SK-N-SH (cell line): Measurements from ENCODE around the gene CPB2. TPM values are rescaled to one million over a fixed set of nuclear protein-coding genes. Genes with fewer than 3 reads are reported as not detected.

ENCODE experiments used
- CTCF ChIA-PET: fragments of 300-600, 350-600 bp; formaldehyde crosslinking; extraction: SDS; loops from one replicate; lab custom pipeline; 2021; lab: Yijun Ruan, JAX
- POLR2A ChIA-PET: fragments of 350-600 bp; sonication (Branson Sonifier 250); formaldehyde crosslinking; extraction: SDS; loops from one replicate; lab custom pipeline; 2020; ENCODE audit warnings: antibody characterized with exemption, inconsistent platforms; lab: Yijun Ruan, JAX
- DNase-seq: peaks from one replicate; pipeline ENCODE4 v3.0.0; 2012
- H2AFZ ChIP-seq: fragments of 200-600 bp; sonication (generic); 2 replicates; pipeline ENCODE4 v1.8.1; 2016; ENCODE audit warnings: antibody characterized with exemption, mild to moderate bottlenecking, low read depth
- H3F3A ChIP-seq: fragments of 200-600 bp; sonication (generic); replicated peaks from 2 replicates; pipeline ENCODE3; 2016; ENCODE audit warnings: antibody characterized with exemption, mild to moderate bottlenecking; ENCODE audit not compliant: insufficient read depth
- H3K27ac ChIP-seq, 2 experiments: fragments of 200-500 bp in 1 of 2; fragments of 200-600 bp in 1 of 2; sonication (Bioruptor generic) in 1 of 2; sonication (generic), shearing (Covaris generic) in 1 of 2; 2 replicates each; pipeline versions ENCODE4 v1.5.1 to v1.6.1; 2014 to 2016; ENCODE audit warnings: low read depth in 2 of 2, inconsistent platforms in 1 of 2, low read length in 1 of 2, mild to moderate bottlenecking in 1 of 2, mixed read lengths in 1 of 2
- H3K27me3 ChIP-seq: fragments of 200-600 bp; sonication (generic), shearing (Covaris generic); 2 replicates; pipeline ENCODE4 v1.6.1; 2016; ENCODE audit warnings: mixed run types; ENCODE audit not compliant: insufficient read depth
- H3K36me3 ChIP-seq, 2 experiments: fragments of 200-500 bp in 1 of 2; fragments of 200-600 bp in 1 of 2; sonication (Bioruptor generic) in 1 of 2; sonication (generic) in 1 of 2; replicated peaks in 1 of 2; 2 replicates each; pipeline versions ENCODE3 to v1.5.1; 2014 to 2016; ENCODE audit warnings: low read length in 1 of 2, mild to moderate bottlenecking in 1 of 2; ENCODE audit not compliant: insufficient read depth in 2 of 2, control insufficient read depth in 1 of 2
- H3K4me1 ChIP-seq, 2 experiments: fragments of 200-500 bp in 1 of 2; fragments of 200-600 bp in 1 of 2; sonication (Bioruptor generic) in 1 of 2; sonication (generic), shearing (Covaris generic) in 1 of 2; 2 replicates each; pipeline versions ENCODE4 v1.5.1 to v1.6.1; 2014 to 2016; ENCODE audit warnings: low read depth in 1 of 2, low read length in 1 of 2, mixed run types in 1 of 2; ENCODE audit not compliant: insufficient read depth in 2 of 2, control insufficient read depth in 1 of 2
- H3K4me2 ChIP-seq: fragments of 200-600 bp; sonication (generic), shearing (Covaris generic); 2 replicates; pipeline ENCODE4 v1.6.1; 2017; ENCODE audit warnings: mixed run types
- H3K4me3 ChIP-seq, 2 experiments: fragments of 200-500 bp in 1 of 2; fragments of 200-600 bp in 1 of 2; sonication (Bioruptor generic) in 1 of 2; sonication (generic), shearing (Covaris generic) in 1 of 2; 2 replicates each; pipeline versions ENCODE4 v1.5.1 to v1.8.1; 2014 to 2016; ENCODE audit warnings: low read depth in 2 of 2, inconsistent platforms in 1 of 2, low read length in 1 of 2, mild to moderate bottlenecking in 1 of 2, mixed read lengths in 1 of 2, moderate library complexity in 1 of 2
- H3K79me2 ChIP-seq: fragments of 200-600 bp; sonication (generic); 2 replicates; pipeline ENCODE4 v1.8.1; 2017; ENCODE audit warnings: mild to moderate bottlenecking; ENCODE audit not compliant: insufficient read depth
- H3K9ac ChIP-seq: fragments of 200-600 bp; sonication (generic); 2 replicates; pipeline ENCODE4 v1.6.1; 2017; ENCODE audit warnings: mixed run types
- H3K9me2 ChIP-seq: fragments of 200-600 bp; sonication (generic); 2 replicates; pipeline ENCODE4 v1.6.1; 2017; ENCODE audit warnings: mixed run types
- H3K9me3 ChIP-seq: fragments of 200-600 bp; sonication (generic); 2 replicates; pipeline ENCODE4 v1.6.1; 2017; ENCODE audit warnings: mixed run types, mild to moderate bottlenecking, moderate library complexity
- H4K20me1 ChIP-seq: fragments of 200-600 bp; sonication (generic); 2 replicates; pipeline ENCODE4 v1.6.1; 2017; ENCODE audit warnings: mild to moderate bottlenecking, mixed run types; ENCODE audit not compliant: insufficient read depth
- CHD2 ChIP-seq: fragments of 150-350 bp; IDR thresholded peaks from 2 replicates; pipeline ENCODE4 v1.6.1; 2018; ENCODE audit warnings: low read length; ENCODE audit not compliant: partially characterized antibody
- CTCF ChIP-seq: fragments of 200-600 bp; sonication (generic); IDR thresholded peaks from 2 replicates; pipeline ENCODE4 v1.6.1; 2017; ENCODE audit warnings: antibody characterized with exemption, mild to moderate bottlenecking, moderate library complexity
- ELF1 ChIP-seq: IDR thresholded peaks from 2 replicates; pipeline ENCODE4 v1.4.0; 2012
- GABPA ChIP-seq: IDR thresholded peaks from 2 replicates; pipeline ENCODE4 v1.4.0; 2012; ENCODE audit warnings: low read depth, mild to moderate bottlenecking
- IRF3 ChIP-seq: fragments of 150-350 bp; IDR thresholded peaks from 2 replicates; pipeline ENCODE4 v1.6.1; 2016; ENCODE audit warnings: mild to moderate bottlenecking, low read depth, low read length
- JUND ChIP-seq: IDR thresholded peaks from 2 replicates; pipeline ENCODE4 v1.4.0; 2012
- MEF2A ChIP-seq: IDR thresholded peaks from 2 replicates; pipeline ENCODE4 v1.4.0; 2012; ENCODE audit warnings: low read depth, borderline replicate concordance
- NFIC ChIP-seq: IDR thresholded peaks from 2 replicates; pipeline ENCODE4 v1.4.0; 2012; ENCODE audit warnings: borderline replicate concordance
- NRF1 ChIP-seq: IDR thresholded peaks from 2 replicates; pipeline ENCODE4 v1.6.1; 2012; ENCODE audit warnings: low read depth, mild to moderate bottlenecking, low read length
- POLR2AphosphoS5 ChIP-seq: IDR thresholded peaks from 2 replicates; pipeline ENCODE4 v1.6.1; 2012; ENCODE audit warnings: low read depth, low read length
- REST ChIP-seq: IDR thresholded peaks from 2 replicates; pipeline ENCODE4 v1.6.1; 2012; ENCODE audit warnings: mild to moderate bottlenecking, low read depth, low read length, moderate library complexity
- SIN3A ChIP-seq: IDR thresholded peaks from 2 replicates; pipeline ENCODE4 v1.6.1; 2012; ENCODE audit warnings: low read depth, mild to moderate bottlenecking, low read length, moderate library complexity, borderline replicate concordance
- SMC3 ChIP-seq: IDR thresholded peaks from 2 replicates; pipeline ENCODE4 v1.6.1; 2012; ENCODE audit warnings: low read depth, low read length, improper control_type of control experiment
- TCF12 ChIP-seq: IDR thresholded peaks from 2 replicates; pipeline ENCODE4 v1.4.0; 2012
- TEAD4 ChIP-seq: IDR thresholded peaks from 2 replicates; pipeline ENCODE4 v1.4.0; 2012; ENCODE audit warnings: mild to moderate bottlenecking, borderline replicate concordance; ENCODE audit not compliant: insufficient read depth
- USF1 ChIP-seq: IDR thresholded peaks from 2 replicates; pipeline ENCODE4 v1.4.0; 2012; ENCODE audit warnings: low read depth, borderline replicate concordance
- YY1 ChIP-seq: IDR thresholded peaks from 2 replicates; pipeline ENCODE4 v1.4.0; 2012; ENCODE audit warnings: low read depth, mild to moderate bottlenecking
- WGBS: methylation state at CpG from one replicate; pipeline ENCODE4 v1.1.6; 2017; ENCODE audit warnings: low lambda C conversion rate; 5-methylcytosine and 5-hydroxymethylcytosine counted together
- polyA plus RNA-seq, 3 experiments: library from polyadenylated mRNA; depleted of rRNA; stranded (reverse); fragments of >200 nt; gene quantifications; 2 replicates each; pipeline ENCODE4 v1.2.3, GENCODE V29; 2012

CPB2 gene
- polyA plus RNA-seq, 1 of the 3 experiments (the other 2 are of a cell fraction): not detected

- CTCF ChIA-PET: no interaction called here
- POLR2A ChIA-PET: no interaction called here
- Histone ChIP-seq H3K9me3 (no peaks in the 10 kb centered on the region), H3F3A (no peaks in the 10 kb centered on the region), H2AFZ (no peak overlapping the region), H3K27me3 (no peaks in the 10 kb centered on the region), H3K9me2 (no peaks in the 10 kb centered on the region), H3K4me2 (no peak overlapping the region), H3K9ac (no peak overlapping the region), H3K79me2 (no peaks in the 10 kb centered on the region), H3K27ac (no peak overlapping the region), H4K20me1 (no peaks in the 10 kb centered on the region), H3K36me3 (no peaks in the 10 kb centered on the region), H3K4me1 (no peaks in the 10 kb centered on the region; a peak in 1 of 4 replicates), H3K4me3 (no peak overlapping the region)
- DNase-seq: no peak
- 64% methylated on average over 3 of the region's 3 CpGs for WGBS
- no peak for TF ChIP-seq MEF2A
- no peak for TF ChIP-seq TEAD4
- TF ChIP-seq CHD2: no peak
- no peak for TF ChIP-seq YY1
- TF ChIP-seq SIN3A: no peak
- TF ChIP-seq TCF12: no peak
- no peak for TF ChIP-seq SMC3
- TF ChIP-seq NRF1: no peak
- no peak for TF ChIP-seq JUND
- no peak for TF ChIP-seq IRF3
- no peak for TF ChIP-seq REST
- no peak for TF ChIP-seq CTCF
- no peak for TF ChIP-seq ELF1
- TF ChIP-seq NFIC: no peak
- no peak for TF ChIP-seq GABPA
- TF ChIP-seq USF1: no peak
- TF ChIP-seq POLR2AphosphoS5: no peak
- TF ChIP-seq, all 33 proteins: peak for 0
Measured at GRCh38 chr13:46076827-46077226, 28.0 kb downstream of the CPB2 start.
